Stimulated activated naive CD8-positive, alpha-beta T cell treated with anti-CD3 and anti-CD28 coated beads, Interleukin-15, Interleukin-2, amounts not matched to agents 100 ng/mL and 50 ng/mL, for 24 hours (primary cell): ENCODE data around the gene UFC1.
"Not testable (repeated sequence)": the region's sequence is repeated elsewhere in the genome, so short reads cannot be mapped to it uniquely, and the experiment has no call there.

Experiments used
- H3K27ac Mint-ChIP-seq: one replicate; pipeline ENCODE4 v1.8.0; 2021; ENCODE audit warnings: mild to moderate bottlenecking, mixed read lengths
- H3K27me3 Mint-ChIP-seq: one replicate; pipeline ENCODE4 v1.8.0; 2021; ENCODE audit warnings: mixed read lengths
- H3K36me3 Mint-ChIP-seq: one replicate; pipeline ENCODE4 v1.8.0; 2021; ENCODE audit warnings: low read depth, mixed read lengths
- H3K4me1 Mint-ChIP-seq: one replicate; pipeline ENCODE4 v1.8.0; 2021; ENCODE audit warnings: low read depth, mixed read lengths
- H3K4me3 Mint-ChIP-seq: one replicate; pipeline ENCODE4 v1.8.0; 2021; ENCODE audit warnings: mild to moderate bottlenecking, mixed read lengths
- H3K9me3 Mint-ChIP-seq: one replicate; pipeline ENCODE4 v1.8.0; 2021; ENCODE audit warnings: mixed read lengths

The UFC1 gene

GRCh38 chr1:161153682-161154337, at the start of gene UFC1:
Gene UFC1, plus strand, starts transcription at chr1:161153978. Its CDS starts 20 bp downstream, at chr1:161153998.
- peak within 1 kb of the TSS; percentile 91 for H3K4me3 Mint-ChIP-seq
- H3K4me1 Mint-ChIP-seq = peaks cover 26% of the 10 kb centered on the region

GRCh38 chr1:161106431-161106830, 47.3 kb upstream of the UFC1 start:
- Mint-ChIP-seq H3K36me3 (peaks cover 47% of the 10 kb centered on the region), H3K4me1 (peaks cover 34% of the 10 kb centered on the region), H3K9me3 (no peaks in the 10 kb centered on the region), H3K27me3 (no peaks in the 10 kb centered on the region), H3K27ac (peak overlapping the region; percentile 16), H3K4me3 (no peak overlapping the region)

More at GRCh38 chr1:161153682-161154337, at the start of gene UFC1:
- Mint-ChIP-seq H3K36me3 (peaks cover 29% of the 10 kb centered on the region), H3K27me3 (no peaks in the 10 kb centered on the region), H3K9me3 (no peaks in the 10 kb centered on the region), H3K27ac (peak within 1 kb of the TSS; percentile 99)

- Mint-ChIP-seq H3K4me1 (peaks cover 60% of the 10 kb centered on the region), H3K9me3 (no peaks in the 10 kb centered on the region), H3K4me3 (no peak overlapping the region)
These were observed 42.7 kb upstream of the UFC1 start for GRCh38 chr1:161111117-161111516.

GRCh38 chr1:161111527-161111926, 42.3 kb upstream of the UFC1 start:
- H3K27me3 Mint-ChIP-seq = no peaks in the 10 kb centered on the region
- H3K4me3 Mint-ChIP-seq = no peak overlapping the region
- no peak overlapping the region for H3K27ac Mint-ChIP-seq
- H3K9me3 Mint-ChIP-seq = no peaks in the 10 kb centered on the region
- peaks cover 60% of the 10 kb centered on the region for H3K4me1 Mint-ChIP-seq
- H3K36me3 Mint-ChIP-seq = peaks cover 55% of the 10 kb centered on the region

More at GRCh38 chr1:161111117-161111516, 42.7 kb upstream of the UFC1 start:
- peaks cover 59% of the 10 kb centered on the region for H3K36me3 Mint-ChIP-seq
- H3K27me3 Mint-ChIP-seq = no peaks in the 10 kb centered on the region
- H3K27ac Mint-ChIP-seq = no peak overlapping the region

GRCh38 chr1:161113915-161114314, 39.9 kb upstream of the UFC1 start:
- Mint-ChIP-seq H3K27me3 (no peaks in the 10 kb centered on the region), H3K9me3 (no peaks in the 10 kb centered on the region), H3K36me3 (peaks cover 48% of the 10 kb centered on the region), H3K4me3 (peak overlapping the region; percentile 52), H3K4me1 (peaks cover 74% of the 10 kb centered on the region), H3K27ac (peak overlapping the region; percentile 78)

- H3K27me3 Mint-ChIP-seq = no peaks in the 10 kb centered on the region
- H3K4me3 Mint-ChIP-seq = peak overlapping the region; percentile 52
- H3K27ac Mint-ChIP-seq = peak overlapping the region; percentile 78
- H3K4me1 Mint-ChIP-seq = peaks cover 78% of the 10 kb centered on the region
- peaks cover 45% of the 10 kb centered on the region for H3K36me3 Mint-ChIP-seq
- no peaks in the 10 kb centered on the region for H3K9me3 Mint-ChIP-seq
These were observed 39.2 kb upstream of the UFC1 start for GRCh38 chr1:161114556-161114955.

- Mint-ChIP-seq H3K9me3 (no peaks in the 10 kb centered on the region), H3K4me3 (peak overlapping the region; percentile 97), H3K4me1 (peaks cover 85% of the 10 kb centered on the region), H3K27ac (peak overlapping the region; percentile 73), H3K36me3 (peaks cover 52% of the 10 kb centered on the region), H3K27me3 (no peaks in the 10 kb centered on the region)
These were observed 38.6 kb upstream of the UFC1 start for GRCh38 chr1:161115132-161115711.

- Mint-ChIP-seq H3K36me3 (peaks cover 56% of the 10 kb centered on the region), H3K4me1 (peaks cover 91% of the 10 kb centered on the region), H3K4me3 (peak overlapping the region; percentile 97), H3K27ac (peak overlapping the region; percentile 73)
- not testable (repeated sequence) for H3K9me3 Mint-ChIP-seq, H3K27me3 Mint-ChIP-seq
These were observed 37.8 kb upstream of the UFC1 start for GRCh38 chr1:161115961-161116360.

GRCh38 chr1:161117759-161118581, 35.8 kb upstream of the UFC1 start, which contains the start of the genes NIT1 and PFDN2:
Gene NIT1, plus strand, starts transcription at chr1:161118105. Its CDS starts 72 bp downstream, at chr1:161118177.
Gene PFDN2, minus strand, starts transcription at chr1:161118037. Its CDS starts 11 bp downstream, at chr1:161118026.
- peaks cover 61% of the 10 kb centered on the region for H3K36me3 Mint-ChIP-seq
- H3K27me3 Mint-ChIP-seq = no peaks in the 10 kb centered on the region
- H3K4me1 Mint-ChIP-seq = peaks cover 86% of the 10 kb centered on the region

GRCh38 chr1:161119092-161119903, 34.5 kb upstream of the UFC1 start:
- H3K36me3 Mint-ChIP-seq = peaks cover 63% of the 10 kb centered on the region
- no peaks in the 10 kb centered on the region for H3K27me3 Mint-ChIP-seq
- H3K9me3 Mint-ChIP-seq = no peaks in the 10 kb centered on the region
- H3K4me1 Mint-ChIP-seq = peaks cover 73% of the 10 kb centered on the region
- H3K4me3 Mint-ChIP-seq = peak overlapping the region; percentile 97
- peak overlapping the region; percentile 95 for H3K27ac Mint-ChIP-seq

More at GRCh38 chr1:161117759-161118581, 35.8 kb upstream of the UFC1 start, which contains the start of the genes NIT1 and PFDN2:
- Mint-ChIP-seq H3K9me3 (no peaks in the 10 kb centered on the region), H3K4me3 (peak within 1 kb of the TSS; percentile 97), H3K27ac (peak within 1 kb of the TSS; percentile 95)

- peaks cover 65% of the 10 kb centered on the region for H3K36me3 Mint-ChIP-seq
- peak overlapping the region; percentile 87 for H3K27ac Mint-ChIP-seq
- no peaks in the 10 kb centered on the region for H3K27me3 Mint-ChIP-seq
- H3K4me3 Mint-ChIP-seq = peak overlapping the region; percentile 38
- H3K4me1 Mint-ChIP-seq = peaks cover 54% of the 10 kb centered on the region
- no peaks in the 10 kb centered on the region for H3K9me3 Mint-ChIP-seq
These were observed 32.6 kb upstream of the UFC1 start for GRCh38 chr1:161121042-161121650.

- Mint-ChIP-seq H3K9me3 (no peaks in the 10 kb centered on the region), H3K36me3 (peaks cover 71% of the 10 kb centered on the region), H3K4me3 (no peak overlapping the region), H3K4me1 (peaks cover 51% of the 10 kb centered on the region), H3K27me3 (no peaks in the 10 kb centered on the region), H3K27ac (peak overlapping the region; percentile 87)
These were observed 31.9 kb upstream of the UFC1 start for GRCh38 chr1:161121834-161122233.

- Mint-ChIP-seq H3K27ac (peak overlapping the region; percentile 18), H3K4me1 (peaks cover 48% of the 10 kb centered on the region), H3K9me3 (no peaks in the 10 kb centered on the region), H3K27me3 (no peaks in the 10 kb centered on the region), H3K36me3 (peaks cover 77% of the 10 kb centered on the region), H3K4me3 (no peak overlapping the region)
These were observed 30.8 kb upstream of the UFC1 start for GRCh38 chr1:161122967-161123366.

GRCh38 chr1:161127649-161128048, 26.1 kb upstream of the UFC1 start:
- no peak overlapping the region for H3K4me3 Mint-ChIP-seq
- no peaks in the 10 kb centered on the region for H3K9me3 Mint-ChIP-seq
- peaks cover 69% of the 10 kb centered on the region for H3K36me3 Mint-ChIP-seq
- no peak overlapping the region for H3K27ac Mint-ChIP-seq
- H3K27me3 Mint-ChIP-seq = no peaks in the 10 kb centered on the region
- H3K4me1 Mint-ChIP-seq = peaks cover 47% of the 10 kb centered on the region
